Skin epidermis (tissue), 12 donors: ENCODE results near the gene L3HYPDH.

Source experiments
- H3K27ac ChIP-seq, 21 experiments: fragments of 200-600 bp; sonication (generic) in 11 of 21; one replicate each; pipeline ENCODE4 v1.5.0; 2020; ENCODE audit warnings: mild to moderate bottlenecking in 3 of 21, inconsistent platforms in 2 of 21, moderate library complexity in 2 of 21
- H3K4me3 ChIP-seq, 7 experiments: fragments of 200-600 bp; sonication (generic) in 2 of 7; one replicate each; pipeline ENCODE4 v1.5.0; 2020; ENCODE audit warnings: inconsistent platforms in 2 of 7, mild to moderate bottlenecking in 2 of 7, moderate library complexity in 1 of 7

The L3HYPDH gene

DNA sequence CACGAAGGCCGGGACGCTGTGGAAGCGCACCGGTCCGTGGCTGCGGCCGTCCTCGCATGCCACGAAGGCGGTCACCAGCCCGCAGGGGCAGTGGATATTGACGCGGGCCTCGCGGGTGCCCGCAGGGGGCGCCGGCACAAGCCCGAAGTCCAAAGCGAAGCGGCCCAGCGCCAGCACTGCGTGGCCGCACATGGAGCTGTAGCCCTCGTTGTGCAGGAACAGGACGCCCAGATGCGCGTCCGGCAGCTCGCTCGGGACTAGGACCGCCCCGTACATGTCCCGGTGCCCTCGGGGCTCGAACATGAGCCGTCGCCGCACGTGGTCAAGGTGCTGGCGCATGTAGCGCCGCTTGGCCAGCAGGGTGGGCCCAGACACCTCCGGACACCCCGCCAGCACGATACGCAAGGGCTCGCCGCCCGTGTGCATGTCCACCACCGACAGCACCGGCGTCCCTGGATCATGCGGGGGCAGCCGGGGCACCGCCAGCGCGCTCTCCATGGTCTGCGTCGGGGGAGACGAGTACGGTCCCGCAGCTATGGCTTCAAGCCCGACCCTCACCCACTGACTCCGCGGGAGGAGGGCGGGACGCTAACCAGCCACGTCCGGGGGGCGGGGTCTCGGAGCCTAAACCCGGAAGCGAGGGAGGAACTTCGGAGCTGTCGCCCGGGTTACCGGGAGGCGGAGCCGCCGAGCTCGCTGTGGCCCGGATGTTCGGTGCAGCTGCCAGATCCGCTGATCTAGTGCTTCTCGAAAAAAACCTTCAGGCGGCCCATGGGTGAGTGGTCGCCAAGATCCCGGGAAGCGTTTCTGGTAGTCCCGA, at the start of gene L3HYPDH, which contains the start of gene JKAMP:
TSS of gene L3HYPDH (minus strand) at position 590 of the 820 bp plus-strand sequence. CDS start at position 498, 92 bp downstream.
TSS of gene JKAMP (plus strand) at position 699 of the 820 bp plus-strand sequence. CDS start at position 772, 73 bp downstream.
- Histone ChIP-seq H3K4me3 (peak within 1 kb of the TSS; percentile 61 to 98 (median 92)), H3K27ac (peak within 1 kb of the TSS; percentile 77 to 98 (median 94))

DNA sequence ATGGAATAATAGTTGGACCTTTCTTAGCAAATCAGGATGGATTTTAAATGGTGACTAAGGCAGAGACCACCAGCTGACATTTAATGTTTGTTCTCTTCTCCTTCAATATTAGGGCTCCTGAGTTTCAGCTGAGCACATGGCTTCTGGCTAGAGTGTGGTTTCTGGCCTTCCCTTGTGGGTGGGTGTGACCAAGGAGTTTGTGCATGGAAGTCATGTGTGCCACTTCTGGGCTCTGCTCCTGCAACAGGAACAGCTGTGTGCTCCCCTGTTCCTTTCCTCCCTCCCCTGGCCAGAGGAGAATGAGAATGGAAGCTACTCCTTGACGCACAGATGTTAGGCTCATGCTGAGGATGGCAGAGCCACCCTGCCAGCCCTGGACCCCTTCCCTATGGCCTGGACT, 48.2 kb upstream of the L3HYPDH start:
- no peak overlapping the region for H3K27ac ChIP-seq
- H3K4me3 ChIP-seq = no peak overlapping the region

DNA sequence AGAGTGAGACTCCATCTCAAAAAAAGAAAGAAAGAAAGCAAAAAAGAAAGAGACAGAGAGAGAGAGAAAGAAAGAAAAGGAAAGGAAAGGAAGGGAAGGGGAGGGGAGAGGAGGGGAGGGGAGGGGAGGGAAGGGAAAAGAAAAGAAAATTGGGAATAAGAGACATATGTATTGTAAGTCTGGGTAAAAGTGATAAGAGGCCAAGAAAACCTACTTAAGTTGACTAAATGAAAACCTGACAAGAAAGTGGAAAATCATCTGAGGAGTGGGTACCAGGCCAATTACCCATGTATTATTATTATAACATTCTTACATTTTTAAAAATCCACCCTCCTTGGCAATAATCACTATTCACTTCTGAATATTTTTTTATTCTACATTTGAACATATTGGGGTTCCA, 46.1 kb upstream of the L3HYPDH start:
- H3K4me3 ChIP-seq = no peak overlapping the region
- no peak overlapping the region for H3K27ac ChIP-seq

DNA sequence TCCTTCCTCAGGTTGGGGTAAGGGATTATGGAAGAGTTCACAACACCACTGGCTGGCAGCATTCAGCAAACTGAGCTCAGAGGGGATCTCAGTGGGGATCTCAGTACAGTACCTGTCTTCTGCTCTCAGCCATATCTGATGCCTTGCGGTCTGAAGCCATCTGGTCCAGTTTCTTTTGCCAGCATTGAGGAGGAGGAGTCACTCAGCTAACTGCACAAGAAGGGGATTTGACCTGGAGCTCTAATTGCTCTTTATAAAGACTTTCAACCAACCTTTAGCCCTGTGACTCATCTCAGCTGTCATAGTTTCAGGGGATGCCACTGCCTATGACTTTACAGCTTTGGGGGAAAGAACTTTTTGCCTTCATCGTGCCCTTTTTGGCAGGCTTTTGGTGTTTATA, 45.0 kb upstream of the L3HYPDH start:
- H3K27ac ChIP-seq = no peak overlapping the region
- no peak overlapping the region for H3K4me3 ChIP-seq

DNA sequence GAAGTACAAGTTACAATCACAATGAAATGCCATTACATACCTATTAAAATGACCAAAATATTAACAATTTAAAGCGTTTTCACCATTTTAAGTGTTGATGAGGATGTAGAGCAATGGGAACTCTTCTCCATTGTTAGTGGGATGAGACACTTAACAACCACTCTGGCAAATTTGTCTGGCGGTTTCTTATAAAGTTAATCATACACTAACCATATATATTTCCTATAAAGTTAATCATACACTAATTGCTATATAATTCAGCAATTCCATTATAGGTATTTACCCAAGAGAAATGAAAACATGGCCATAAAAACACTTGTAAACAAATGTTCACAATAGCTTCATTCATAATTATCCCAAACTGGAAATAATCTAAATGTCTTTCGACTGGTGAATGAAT, 36.0 kb upstream of the L3HYPDH start:
- Histone ChIP-seq H3K27ac (no peak overlapping the region), H3K4me3 (no peak overlapping the region)

DNA sequence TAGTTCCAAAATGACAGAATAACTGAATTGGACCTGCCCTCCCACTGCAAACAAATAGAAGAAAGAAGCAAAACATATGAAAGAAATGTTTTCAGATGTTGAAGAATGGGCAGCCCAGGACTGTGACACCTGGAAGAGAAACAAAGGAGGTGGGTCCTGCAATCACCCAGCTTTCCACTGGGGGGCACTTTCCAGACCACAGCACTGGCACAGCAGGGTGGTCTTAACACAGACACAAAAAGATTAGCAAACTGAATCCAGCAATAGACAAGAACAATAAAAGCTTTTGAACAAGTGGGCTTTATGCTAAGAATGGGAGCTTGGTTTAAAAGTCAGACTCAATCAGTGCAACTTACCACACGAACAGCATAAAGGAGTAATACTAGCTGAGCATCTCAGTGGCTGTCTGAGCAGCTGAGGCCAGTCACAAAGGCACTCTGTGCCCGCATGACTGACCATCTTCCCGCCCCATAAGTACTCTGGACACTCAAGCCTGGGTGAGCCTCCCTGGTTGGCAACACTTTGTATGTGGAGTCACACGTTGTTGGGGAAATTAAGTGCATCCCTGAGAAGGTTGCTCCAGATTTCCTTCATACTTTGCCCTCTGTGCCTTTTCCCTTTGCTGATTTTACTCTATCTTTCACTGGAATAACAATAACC, 27.8 kb upstream of the L3HYPDH start:
- H3K4me3 ChIP-seq = no peak overlapping the region
- H3K27ac ChIP-seq = no peak overlapping the region

DNA sequence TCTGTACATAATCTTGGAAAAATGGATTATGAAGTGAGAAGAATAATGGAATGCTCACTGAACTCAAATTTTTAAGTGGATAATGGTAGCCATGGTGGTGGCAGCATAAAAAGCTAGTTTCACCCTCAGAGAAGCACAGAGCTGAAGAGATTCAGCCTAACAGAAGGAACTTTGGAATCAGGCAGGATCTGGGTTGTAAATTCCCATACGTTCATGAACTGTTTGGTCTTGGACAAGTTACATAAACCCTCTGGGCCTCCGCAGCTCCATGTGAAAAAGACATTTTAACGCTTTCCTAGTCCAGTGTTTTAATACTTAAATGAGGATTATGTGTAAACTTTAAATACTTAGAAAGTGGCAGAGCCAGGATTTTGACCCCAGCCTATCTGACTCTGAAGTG, 26.8 kb upstream of the L3HYPDH start:
- Histone ChIP-seq H3K4me3 (no peak overlapping the region), H3K27ac (no peak overlapping the region)

DNA sequence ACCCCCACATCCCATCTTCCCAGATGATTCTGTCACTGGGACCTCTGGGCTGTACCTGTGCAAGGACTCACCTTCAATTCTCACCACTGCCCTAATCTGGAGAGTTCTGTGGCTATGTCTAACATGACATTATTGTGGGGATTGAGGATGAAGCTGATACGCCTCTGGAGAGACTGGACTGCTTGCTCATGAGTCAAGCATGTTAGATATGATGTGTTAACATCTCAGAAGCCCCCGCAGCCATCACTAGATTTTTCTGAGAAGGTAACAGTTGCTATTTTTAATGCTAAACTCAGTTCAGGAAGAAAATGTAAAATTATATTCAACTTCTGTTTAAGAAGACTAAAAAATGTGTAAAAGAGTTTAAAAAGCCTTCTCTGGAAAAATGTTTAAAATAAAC, 25.8 kb upstream of the L3HYPDH start:
- no peak overlapping the region for H3K4me3 ChIP-seq

DNA sequence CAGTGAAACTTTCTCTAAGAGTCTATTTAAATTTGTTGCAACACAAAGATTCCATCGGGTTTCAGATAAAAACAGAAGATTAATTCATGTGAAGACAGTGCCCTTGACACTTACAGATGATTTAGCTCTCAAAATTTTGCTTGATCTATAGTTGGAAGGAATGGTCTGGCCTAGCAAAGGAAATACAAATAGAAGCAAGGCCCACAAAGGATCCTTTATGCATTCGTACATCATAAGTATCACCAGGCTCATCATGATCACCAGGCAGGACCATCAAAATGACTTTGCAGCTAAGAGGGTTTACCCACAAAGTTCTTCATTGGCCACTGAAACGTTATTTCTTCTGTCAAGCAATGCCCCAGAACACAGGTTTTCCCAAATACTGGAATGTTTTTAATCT, 24.9 kb upstream of the L3HYPDH start:
- H3K27ac ChIP-seq = no peak overlapping the region
- H3K4me3 ChIP-seq = no peak overlapping the region

More for the DNA sequence above, 25.8 kb upstream of the L3HYPDH start:
- no peak overlapping the region for H3K27ac ChIP-seq

DNA sequence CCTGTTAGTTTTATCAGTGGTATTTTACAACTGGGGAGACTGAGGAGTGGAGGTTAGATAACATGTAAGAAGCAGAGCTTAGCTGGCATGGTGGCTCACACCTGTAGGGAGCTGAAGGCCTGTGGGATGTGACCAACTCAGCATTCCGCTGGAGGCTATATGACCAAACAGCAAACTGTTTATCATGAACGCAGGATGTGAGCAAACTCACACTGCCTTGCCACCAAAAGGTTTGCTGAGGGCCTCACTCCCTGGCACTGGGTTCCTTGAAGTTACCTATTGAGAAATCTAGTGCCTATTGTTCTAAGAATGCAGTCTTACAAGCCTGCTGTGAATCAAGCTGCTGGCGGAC, 23.5 kb upstream of the L3HYPDH start:
- H3K4me3 ChIP-seq = no peak overlapping the region
- no peak overlapping the region for H3K27ac ChIP-seq

DNA sequence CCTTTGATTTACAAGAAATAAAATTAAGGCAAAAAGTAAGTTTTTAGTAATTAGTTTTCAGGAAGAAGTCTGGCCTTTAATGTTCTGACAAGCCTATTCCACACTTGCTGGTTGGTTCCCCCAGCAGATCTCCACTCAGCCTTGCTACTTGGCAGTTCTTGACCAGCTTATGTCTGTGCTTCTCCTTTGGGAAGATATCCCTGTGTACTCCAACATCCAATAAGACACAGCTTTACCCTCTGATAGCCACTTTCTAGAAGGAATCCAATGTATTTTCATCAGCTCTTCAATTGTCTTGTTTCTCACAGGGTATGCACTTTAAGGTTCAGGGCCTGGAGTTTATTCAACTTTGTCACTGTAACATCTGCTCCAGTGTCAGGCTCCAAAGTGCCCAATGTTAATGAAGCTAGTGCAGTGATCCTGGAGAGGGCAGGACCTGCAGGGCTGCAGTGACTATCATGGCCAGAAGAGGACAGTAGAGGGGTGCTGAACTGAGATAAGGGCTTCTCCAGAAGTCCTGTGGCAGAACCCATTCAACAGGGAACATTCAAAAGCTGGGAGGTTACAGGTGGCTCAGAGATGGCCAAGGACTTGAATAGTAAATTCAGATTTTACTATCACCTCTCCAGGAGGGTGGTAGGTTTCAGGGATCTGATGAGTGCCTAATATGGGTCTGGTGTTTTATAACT, 23.0 kb upstream of the L3HYPDH start:
- Histone ChIP-seq H3K27ac (no peak overlapping the region), H3K4me3 (no peak overlapping the region)

DNA sequence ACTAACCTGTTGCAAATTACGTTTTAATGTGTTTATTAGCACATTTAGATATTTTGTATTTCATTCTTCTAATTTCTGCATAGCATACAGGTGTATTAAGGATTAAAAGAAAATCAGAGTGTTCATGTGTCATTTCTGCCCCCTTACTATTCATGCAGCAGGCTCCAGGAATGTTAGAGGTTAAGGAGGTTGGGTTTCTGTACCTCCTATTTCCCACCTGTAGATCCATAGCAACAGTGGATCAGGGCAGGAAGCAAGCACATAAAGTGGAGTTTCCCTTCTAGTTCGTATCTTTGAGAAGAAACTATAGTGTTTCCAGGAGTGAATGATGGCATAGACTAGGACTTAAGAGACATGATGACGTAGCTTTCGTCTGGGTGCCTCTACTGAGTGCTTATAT, 19.0 kb upstream of the L3HYPDH start:
- Histone ChIP-seq H3K4me3 (no peak overlapping the region), H3K27ac (no peak overlapping the region)

DNA sequence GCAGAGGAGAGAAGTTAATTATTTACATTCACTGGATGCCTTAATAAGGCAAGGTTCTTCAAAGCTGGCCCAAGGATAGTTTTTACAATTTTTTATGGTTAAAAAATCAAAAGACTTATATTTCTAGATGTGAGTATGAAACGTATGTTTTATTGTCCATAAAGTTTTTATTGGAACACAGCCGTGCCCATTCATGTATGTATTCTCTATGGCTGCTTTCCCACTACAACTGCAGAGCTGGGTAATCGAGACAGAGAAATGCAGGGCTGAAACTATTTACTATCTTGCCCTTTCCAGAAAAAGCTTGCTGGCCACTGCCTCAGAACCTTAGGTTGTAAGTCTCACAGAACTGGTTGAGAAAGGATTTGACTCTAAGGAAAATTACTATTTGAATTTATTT, 16.5 kb upstream of the L3HYPDH start:
- Histone ChIP-seq H3K4me3 (no peak overlapping the region), H3K27ac (no peak overlapping the region)

DNA sequence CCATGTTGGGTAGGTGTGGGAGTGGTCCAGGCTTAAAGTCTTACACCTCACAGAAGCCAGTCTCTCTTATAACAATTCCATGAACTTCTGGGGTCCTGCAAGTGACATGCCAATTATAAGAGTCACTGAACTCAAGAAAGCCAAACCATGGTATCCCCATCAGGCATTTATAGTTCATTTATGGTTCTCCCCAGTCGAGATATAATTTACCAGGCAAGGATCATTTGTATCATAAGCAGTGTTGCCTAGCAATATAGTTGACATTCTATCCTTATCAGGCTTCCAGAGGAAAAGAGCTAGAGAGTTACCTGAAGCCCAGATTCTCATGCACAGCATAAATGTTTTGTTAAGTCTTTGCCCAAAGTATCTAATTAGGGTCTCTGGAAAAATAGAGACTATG, 8.2 kb upstream of the L3HYPDH start:
- no peak overlapping the region for H3K4me3 ChIP-seq
- no peak overlapping the region for H3K27ac ChIP-seq

DNA sequence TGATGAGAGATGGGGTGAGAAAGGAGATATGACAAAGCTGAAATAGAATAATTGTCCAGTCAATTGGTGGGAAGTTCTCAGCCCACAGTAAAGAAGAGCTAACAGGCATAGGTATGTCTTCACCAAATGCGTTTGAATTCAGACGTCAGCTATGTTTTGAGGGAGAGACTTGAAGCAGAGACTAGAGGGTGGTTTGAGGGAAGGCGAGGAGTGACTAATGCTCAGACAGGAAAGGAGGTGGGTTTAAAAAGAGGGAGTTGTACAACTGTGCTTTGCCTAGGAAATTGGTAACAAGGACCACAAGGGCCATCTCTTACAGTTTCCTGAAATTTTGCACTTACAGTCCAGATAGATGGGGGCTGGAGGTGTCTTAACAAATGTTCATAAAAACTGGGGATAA, 6.5 kb upstream of the L3HYPDH start:
- Histone ChIP-seq H3K27ac (no peak overlapping the region), H3K4me3 (no peak overlapping the region)

DNA sequence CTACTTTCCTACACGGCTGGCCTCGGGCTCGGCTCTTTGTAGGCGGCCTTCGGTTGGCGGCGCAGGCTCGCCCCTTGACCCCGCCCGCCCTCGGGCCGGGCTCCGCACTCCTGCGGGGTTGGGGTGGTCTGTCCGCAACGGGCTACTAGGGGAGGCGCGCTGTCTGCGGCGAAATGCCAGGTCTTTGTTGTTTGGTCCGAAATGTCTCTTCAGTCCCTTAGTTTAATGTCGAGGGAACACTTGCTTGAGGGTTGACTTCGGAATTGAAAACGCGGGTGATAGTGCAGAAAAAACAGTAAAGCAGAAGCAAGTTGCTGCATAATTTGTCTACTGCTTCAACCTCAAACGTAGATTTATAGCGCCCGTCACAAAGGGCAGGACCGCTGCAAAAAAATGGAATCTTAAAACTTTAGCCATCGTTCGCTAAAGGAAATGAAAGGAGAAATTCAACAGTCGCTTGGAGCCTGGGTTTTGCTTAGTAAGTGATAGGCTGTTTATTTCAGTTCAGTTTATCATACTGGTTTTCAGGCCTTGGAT, 499 bp upstream of the L3HYPDH start:
- Histone ChIP-seq H3K27ac (peak overlapping the region; percentile 77 to 98 (median 94)), H3K4me3 (peak overlapping the region; percentile 61 to 98 (median 92))

DNA sequence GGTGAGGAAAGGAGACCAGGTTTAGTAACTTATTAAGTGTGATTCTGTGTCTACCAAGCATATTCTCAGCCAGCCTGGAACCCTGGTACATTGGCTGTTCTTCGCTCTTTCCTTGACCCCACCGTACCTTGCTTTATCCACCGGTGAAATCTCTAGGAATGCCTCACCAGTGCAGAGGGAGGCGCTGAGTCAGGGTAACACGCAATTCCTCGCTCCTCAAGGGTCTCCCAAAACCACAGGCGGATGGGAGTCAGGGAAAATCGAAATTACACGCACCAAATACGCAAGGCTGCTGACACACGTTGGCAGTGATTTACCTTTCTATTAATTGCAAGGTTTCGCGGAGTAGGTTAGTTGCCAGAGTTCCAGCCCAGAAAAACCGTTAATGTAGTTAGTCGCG, 845 bp downstream of the L3HYPDH start:
- H3K4me3 ChIP-seq = peak overlapping the region; percentile 61 to 98 (median 92)

DNA sequence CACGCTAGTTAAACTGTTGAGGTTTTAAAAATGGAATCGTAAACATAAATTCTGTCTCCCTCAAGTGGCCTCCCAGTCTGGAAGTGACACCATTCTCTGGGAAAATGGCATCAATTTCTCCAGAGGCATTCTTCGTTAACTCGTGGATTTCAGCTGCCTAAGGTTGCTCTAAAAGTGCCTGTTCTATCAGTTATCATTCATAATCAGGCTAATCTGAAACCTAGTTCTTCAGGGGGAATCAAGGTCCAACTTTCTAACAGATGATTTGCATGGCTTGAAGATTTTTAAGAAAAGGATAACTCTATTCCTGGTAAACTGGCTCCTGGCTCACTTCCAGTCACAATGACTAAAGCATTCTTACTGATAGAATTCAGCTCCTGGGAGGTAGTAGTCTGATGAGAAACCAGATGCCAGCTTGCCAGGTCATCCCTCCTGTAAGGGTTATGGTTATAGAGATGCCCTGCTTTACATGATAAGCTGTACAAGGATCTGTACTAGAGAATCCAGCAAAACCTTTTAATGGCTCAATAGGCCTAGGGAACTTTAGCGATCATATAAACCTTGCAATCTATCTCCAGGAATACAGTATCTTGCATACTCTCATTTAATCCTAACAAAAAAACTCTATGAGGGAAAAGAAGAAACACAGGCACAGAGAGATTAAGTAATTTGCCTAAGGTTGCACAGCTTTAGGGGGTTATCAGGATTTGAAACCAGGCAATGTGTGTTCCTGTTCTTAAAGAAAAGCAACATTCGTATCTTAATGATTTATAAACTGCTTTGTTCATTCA, 1.5 kb downstream of the L3HYPDH start:
- H3K27ac ChIP-seq = peak overlapping the region in 17 of 21 experiments; percentile 1 to 98 (median 94)
- H3K4me3 ChIP-seq = peak overlapping the region; percentile 61 to 98 (median 92)

More for the DNA sequence above, 845 bp downstream of the L3HYPDH start:
- peak overlapping the region in 20 of 21 experiments; percentile 77 to 98 (median 94) for H3K27ac ChIP-seq

DNA sequence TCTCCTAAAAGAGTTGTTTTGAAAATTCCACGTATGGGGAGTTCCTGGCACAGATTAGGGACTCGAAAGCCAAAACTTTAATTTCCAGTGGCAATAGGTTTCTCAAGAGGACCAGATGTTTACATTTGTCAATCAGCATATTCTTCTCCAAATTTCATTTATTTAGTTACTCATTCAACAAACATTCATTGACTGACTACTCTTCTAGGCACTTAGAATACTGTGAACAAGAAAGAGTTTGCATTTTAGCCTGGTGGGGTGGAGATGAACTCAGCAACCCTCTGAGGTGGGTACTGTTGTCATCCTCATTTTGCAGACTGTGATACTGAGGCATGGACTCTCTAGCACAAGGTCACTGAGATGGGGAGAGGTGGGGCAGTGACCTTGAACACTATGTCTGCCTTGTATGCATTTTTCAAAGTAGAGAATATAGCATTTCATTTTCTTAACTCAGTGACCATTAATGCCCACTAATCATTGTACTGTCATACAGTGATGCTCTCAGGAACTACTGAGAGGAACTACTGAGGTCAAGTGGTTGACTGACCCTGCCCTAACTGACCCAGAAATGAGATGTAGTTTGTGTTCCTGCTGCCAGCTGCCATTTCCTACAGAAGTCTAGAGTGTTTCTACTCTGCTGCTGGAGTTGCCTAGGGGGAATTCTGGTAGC, 2.2 kb downstream of the L3HYPDH start:
- H3K27ac ChIP-seq = peak overlapping the region in 15 of 21 experiments; percentile 1 to 97 (median 89)
- H3K4me3 ChIP-seq = peak overlapping the region in 1 of 7 experiments; percentile 98
